Activated T-helper 2 cell treated with anti-CD3 and anti-CD28 coated beads, Interferon-gamma antibody, Interleukin-2, Interleukin-4, amounts not matched to agents 10 μg/mL and 5 μg/mL and 100 μg/mL, durations not matched to agents 14 hours and 24 hours and 36 hours (primary cell): Measurements from ENCODE around the gene CHKA. TPM values are rescaled to one million over a fixed set of nuclear protein-coding genes. Genes with fewer than 3 reads are reported as not detected.

Experiments
- DNase-seq: peaks from one replicate; pipeline ENCODE4 v3.0.0; 2021; ENCODE audit warnings: low spot score
- H3K27ac Mint-ChIP-seq: one replicate; pipeline ENCODE4 v1.8.0; 2021; ENCODE audit warnings: mixed read lengths
- H3K27me3 Mint-ChIP-seq: one replicate; pipeline ENCODE4 v1.8.0; 2021; ENCODE audit warnings: low read depth, mixed read lengths
- H3K36me3 Mint-ChIP-seq: one replicate; pipeline ENCODE4 v1.8.0; 2021; ENCODE audit warnings: low read depth, mixed read lengths
- H3K4me1 Mint-ChIP-seq: one replicate; pipeline ENCODE4 v1.8.0; 2021; ENCODE audit warnings: low read depth, mixed read lengths
- H3K4me3 Mint-ChIP-seq: one replicate; pipeline ENCODE4 v1.8.0; 2021; ENCODE audit warnings: low read depth, mild to moderate bottlenecking, moderate library complexity, mixed read lengths
- H3K9me3 Mint-ChIP-seq: one replicate; pipeline ENCODE4 v1.8.0; 2021; ENCODE audit warnings: mixed read lengths
- intact Hi-C: fragments of 100-400 bp; cut with micrococcal nuclease; formaldehyde crosslinking; loops from one replicate; pipeline ENCODE4 v1.15.1; 2023
- total RNA-seq: library from RNA; stranded (reverse); gene quantifications from 2 replicates; pipeline ENCODE4 v1.2.3, GENCODE V29; 2022

Gene CHKA
- total RNA-seq, 1 donor from 2014 or later, result 16.9 TPM

DNA sequence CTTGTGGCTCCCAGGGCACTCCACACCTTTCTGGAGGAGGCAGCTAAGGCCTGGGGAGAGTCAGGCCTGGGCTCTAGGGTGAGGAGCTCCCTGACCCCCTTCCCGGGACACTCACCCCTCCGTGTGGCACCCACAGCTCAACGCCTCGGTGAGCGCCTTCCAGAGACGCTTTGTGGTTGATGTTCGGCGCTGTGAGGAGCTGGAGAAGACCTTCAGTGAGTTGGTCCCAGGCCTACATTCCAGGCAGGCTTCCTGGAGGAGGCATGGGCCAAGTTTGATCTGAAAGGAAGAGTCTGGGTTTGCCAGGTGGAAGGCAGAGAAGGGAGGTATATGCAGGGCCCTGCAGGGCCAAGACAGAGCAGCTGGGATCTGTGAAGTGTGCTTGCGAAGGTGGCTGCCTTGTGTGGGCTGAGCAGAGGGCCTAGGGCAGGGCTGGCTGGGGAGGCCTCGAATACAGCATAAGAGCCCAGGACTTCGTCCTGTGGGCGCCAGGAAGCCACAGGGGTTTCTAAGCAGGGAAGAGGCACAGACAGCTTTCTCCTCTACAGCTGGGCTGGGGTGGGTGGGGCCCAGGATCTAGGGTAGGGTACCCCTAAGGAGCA lies 79.5 kb downstream of the CHKA start:
- Mint-ChIP-seq H3K27me3 (no peaks in the 10 kb centered on the region), H3K4me3 (peak overlapping the region; percentile 2), H3K4me1 (peaks cover 10% of the 10 kb centered on the region), H3K27ac (peak overlapping the region; percentile 29), H3K9me3 (no peaks in the 10 kb centered on the region), H3K36me3 (peaks cover 24% of the 10 kb centered on the region)
- no peak for DNase-seq
- intact Hi-C loops, result no loop called here

DNA sequence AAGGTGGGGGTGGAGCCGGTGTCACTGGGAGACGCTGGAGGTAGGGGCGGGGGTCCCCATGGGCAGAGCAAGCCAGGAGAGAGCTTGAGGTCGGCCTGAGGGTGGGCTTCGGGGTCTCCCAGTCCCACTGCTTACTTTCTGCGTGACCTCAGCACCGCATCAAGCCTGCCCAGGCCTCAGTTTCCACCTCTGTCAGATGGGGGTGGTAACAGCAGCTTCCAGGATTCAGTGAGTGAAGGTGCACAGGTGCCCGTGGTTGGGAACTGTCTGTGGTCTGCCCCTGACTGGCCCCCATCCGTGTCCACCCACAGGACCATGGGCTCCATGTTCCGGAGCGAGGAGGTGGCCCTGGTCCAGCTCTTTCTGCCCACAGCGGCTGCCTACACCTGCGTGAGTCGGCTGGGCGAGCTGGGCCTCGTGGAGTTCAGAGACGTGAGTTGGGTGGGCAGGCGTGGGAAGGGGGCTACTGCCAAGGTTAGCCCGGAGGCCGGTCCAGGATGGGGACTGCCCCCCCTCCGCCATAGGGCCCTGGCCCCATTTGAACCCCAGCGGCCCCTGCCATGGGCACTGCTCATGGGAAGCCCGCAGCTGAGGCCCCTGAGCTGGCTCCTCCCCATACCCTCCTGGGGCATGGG lies 80.1 kb downstream of the CHKA start:
- H3K27me3 Mint-ChIP-seq, result no peaks in the 10 kb centered on the region
- DNase-seq, result no peak
- peak overlapping the region; percentile 89 for H3K27ac Mint-ChIP-seq
- no peaks in the 10 kb centered on the region for H3K9me3 Mint-ChIP-seq
- intact Hi-C loops, result loop anchor here (1.0 kb wide), 1 partner anchor 11 kb away; the partner anchor contains the start of gene NDUFS8
- H3K4me1 Mint-ChIP-seq, result peaks cover 11% of the 10 kb centered on the region
- peaks cover 18% of the 10 kb centered on the region for H3K36me3 Mint-ChIP-seq
- peak overlapping the region; percentile 93 for H3K4me3 Mint-ChIP-seq

DNA sequence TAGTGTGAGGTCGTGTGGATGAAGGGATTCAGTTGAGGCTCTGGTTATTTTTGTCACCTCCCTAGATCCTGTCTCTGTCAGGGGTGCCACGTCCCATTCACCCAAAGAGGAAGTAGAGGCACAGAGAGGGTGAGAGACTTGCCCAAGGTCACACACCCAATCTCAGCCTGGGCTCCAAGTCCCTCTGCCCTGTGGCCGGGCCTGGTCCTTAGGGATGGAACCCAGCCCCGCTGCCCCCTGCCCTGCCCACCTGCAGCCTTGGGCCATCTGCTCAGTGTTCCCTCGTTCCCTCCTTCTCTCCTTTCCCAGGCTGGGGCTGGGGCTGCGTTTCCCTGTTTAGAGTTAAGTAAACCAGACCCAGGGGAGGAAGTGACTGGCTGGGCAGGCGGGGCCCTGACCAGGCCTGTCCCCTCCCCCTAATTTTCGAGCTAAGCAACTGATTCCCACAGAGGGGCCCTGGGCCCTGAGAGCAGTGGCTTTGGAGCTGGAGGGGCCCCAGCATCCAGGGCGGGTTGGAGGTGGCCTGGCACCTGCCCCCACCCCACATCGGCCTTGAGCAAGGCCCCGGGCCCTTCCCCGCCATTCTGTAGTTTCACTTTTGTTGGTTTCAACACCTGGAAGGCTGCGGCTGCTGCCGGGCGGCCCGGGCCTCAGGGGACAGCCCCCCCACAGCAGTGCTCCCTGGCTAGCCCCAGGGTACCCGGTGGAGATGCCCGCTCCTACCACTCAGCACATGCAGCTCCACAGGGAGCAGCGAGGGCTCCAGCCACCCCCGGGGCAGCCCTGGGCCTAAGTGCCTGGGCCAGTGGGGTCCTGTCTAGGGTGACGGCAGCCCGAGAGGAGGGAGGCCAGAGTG lies 80.9 kb downstream of the CHKA start:
- no peaks in the 10 kb centered on the region for H3K27me3 Mint-ChIP-seq

DNA sequence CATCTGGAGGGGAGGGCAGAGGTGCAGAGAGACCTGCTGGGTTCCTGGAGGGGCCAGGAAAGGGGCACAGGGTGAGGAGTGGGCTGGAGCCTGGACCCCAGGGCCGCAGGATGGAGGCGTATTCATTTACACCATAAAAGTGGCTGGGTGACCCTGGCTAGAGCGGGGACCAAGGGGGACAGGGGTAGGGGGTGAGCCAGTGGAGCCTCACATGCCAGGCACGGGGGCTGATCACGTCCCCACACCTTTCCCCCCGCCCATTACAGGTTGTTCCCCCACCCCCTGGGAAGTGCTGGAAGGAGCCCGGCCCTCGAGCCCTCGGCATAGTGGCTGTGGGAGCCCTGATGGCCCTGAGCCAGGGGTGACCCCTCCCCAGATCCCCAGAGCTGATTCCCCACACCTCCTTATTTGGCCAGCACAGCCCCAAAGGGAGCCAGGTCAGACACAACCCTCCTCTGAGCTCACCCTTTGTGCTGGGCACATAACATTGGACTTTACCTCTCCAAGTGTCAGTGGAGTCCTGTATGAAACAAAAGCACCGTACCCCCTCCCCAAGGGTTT lies 81.6 kb downstream of the CHKA start:
- no peak for DNase-seq
- no peaks in the 10 kb centered on the region for H3K9me3 Mint-ChIP-seq
- peak overlapping the region; percentile 89 for H3K27ac Mint-ChIP-seq
- intact Hi-C loops, result loop anchor here (1.0 to 10.0 kb wide), 2 partner anchors 9 to 175 kb away; partner anchors contain the start of genes KMT5B and NDUFS8
- H3K4me1 Mint-ChIP-seq, result peaks cover 11% of the 10 kb centered on the region
- peaks cover 11% of the 10 kb centered on the region for H3K36me3 Mint-ChIP-seq
- H3K4me3 Mint-ChIP-seq, result peak overlapping the region; percentile 93
- no peaks in the 10 kb centered on the region for H3K27me3 Mint-ChIP-seq

More for the DNA sequence above, 80.9 kb downstream of the CHKA start:
- Mint-ChIP-seq H3K36me3 (peaks cover 18% of the 10 kb centered on the region), H3K4me1 (peaks cover 11% of the 10 kb centered on the region), H3K4me3 (peak overlapping the region; percentile 93), H3K27ac (peak overlapping the region; percentile 89), H3K9me3 (no peaks in the 10 kb centered on the region)
- DNase-seq, result peak; percentile 49
- intact Hi-C loops, result loop anchor here (1.0 kb wide), 1 partner anchor 10 kb away; the partner anchor contains the start of gene NDUFS8

DNA sequence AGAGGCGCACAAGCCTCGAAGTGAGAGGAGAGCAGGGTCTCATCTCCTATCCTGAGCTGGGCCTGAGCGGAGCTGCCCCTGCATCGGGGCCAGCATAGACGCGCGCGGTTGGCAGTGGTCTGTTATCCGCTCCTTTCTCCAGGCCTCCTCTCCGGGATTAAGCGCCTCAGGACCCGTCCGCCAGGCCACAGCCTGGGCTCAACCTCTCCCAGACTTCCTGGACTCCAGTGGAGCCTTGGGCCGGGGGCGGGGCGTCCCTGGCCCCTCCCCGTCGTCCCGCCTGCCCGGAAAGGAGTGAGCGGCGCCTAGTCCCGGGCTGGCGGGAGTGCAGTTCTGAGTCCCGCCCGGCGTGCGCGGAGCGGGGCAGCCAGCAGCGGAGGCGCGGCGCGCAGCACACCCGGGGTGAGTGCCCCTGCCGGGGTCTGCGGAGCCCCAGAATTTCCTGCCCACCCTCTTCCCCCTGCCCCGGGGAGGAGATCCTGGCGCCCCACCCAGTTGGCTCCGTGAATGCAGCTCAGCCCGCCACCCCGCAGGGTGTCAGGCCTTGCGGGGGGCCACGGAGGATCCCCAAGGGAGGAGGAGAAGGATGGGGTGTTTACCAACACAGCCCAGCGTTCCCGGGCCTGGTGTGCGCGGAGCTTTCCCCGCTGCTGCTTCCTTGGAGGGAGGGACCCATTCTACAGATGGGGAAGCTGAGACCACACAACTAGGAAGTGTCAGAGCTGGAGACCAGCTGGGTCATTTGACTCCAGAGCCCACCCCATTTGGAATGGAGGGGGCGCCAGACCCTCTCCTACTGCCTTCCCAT lies 82.3 kb downstream of the CHKA start, which contains the start of gene TCIRG1:
Gene TCIRG1 (plus strand): TSS at position 308 of the 808 bp plus-strand sequence. CDS start 2,247 bp downstream, outside the sequence.
- Mint-ChIP-seq H3K9me3 (no peaks in the 10 kb centered on the region), H3K4me3 (peak within 1 kb of the TSS; percentile 93), H3K27ac (peak within 1 kb of the TSS; percentile 89), H3K27me3 (no peaks in the 10 kb centered on the region), H3K36me3 (peaks cover 11% of the 10 kb centered on the region), H3K4me1 (peaks cover 11% of the 10 kb centered on the region)
- intact Hi-C loops, result loop anchor here (10.0 kb wide), 1 partner anchor 176 kb away; the partner anchor contains the start of gene KMT5B
- DNase-seq, result peak; percentile 50

DNA sequence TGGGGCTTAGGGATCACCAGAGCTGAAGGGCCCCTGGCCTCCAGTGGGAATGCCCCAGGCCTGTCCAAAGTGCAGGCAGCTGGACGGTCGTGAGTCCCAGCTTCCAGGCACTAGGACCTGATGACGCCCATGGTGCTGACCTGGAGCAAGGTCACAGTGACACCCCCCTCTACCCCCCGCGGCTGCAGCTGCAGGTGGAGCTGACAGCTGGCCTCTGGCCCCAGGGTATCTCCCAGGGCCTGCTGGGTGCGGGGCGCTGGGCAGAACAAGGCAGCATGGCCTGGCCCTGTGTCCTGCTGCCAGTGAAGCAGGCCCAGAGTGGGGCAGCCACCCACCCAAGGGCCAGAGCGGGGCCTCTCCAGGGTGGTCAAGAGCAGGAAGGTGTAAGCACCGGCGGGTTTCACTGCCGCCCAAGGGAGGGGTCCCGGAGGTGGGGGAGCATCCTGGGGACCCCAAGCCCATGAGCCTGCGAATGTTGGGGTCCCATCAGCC lies 82.9 kb downstream of the CHKA start:
- H3K36me3 Mint-ChIP-seq, result peaks cover 11% of the 10 kb centered on the region
- H3K9me3 Mint-ChIP-seq, result no peaks in the 10 kb centered on the region
- peak overlapping the region; percentile 93 for H3K4me3 Mint-ChIP-seq
- DNase-seq, result no peak
- H3K27me3 Mint-ChIP-seq, result no peaks in the 10 kb centered on the region
- peaks cover 11% of the 10 kb centered on the region for H3K4me1 Mint-ChIP-seq
- intact Hi-C loops, result loop anchor here (10.0 kb wide), 1 partner anchor 177 kb away; the partner anchor contains the start of gene KMT5B
- H3K27ac Mint-ChIP-seq, result no peak overlapping the region

DNA sequence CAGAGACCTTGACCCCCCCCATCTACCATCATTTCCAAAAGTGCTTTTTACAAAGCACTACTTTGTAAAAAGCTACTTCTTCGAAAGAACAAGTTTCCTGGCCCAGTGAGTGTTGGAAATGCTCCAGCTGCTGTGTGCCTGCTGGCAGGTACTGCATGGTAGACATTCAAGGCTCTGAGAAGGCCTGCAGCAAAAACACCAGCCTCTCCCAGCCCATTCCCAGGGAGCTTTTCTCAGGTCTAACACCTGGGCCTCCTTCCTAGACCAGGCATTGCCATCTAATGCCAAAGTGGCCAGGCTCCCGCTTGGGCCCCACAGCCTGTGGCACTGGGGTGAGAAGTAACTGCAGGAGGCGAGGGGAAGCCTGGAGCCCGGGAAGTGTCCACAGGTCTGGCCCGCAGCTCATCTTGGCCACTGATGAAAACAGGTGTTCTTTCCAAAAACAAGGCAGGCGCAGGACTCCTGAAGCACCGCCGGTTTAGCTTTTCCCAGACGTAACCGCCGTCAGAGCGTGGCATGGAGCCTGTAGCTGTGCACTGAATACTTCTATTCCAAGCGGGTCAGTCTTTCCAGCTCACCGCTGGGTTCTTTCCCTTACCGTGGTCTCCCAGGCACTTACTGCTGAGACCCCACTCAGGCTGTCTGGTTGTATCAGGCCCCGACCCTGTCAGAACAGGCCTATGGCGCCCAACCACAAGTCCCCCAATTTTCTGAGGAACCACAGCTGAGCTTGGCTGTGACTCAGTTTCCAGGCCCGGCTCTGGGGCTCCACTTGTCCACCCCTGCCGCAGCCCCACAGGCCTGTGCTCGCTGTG lies 83.6 kb downstream of the CHKA start:
- H3K36me3 Mint-ChIP-seq, result peaks cover 11% of the 10 kb centered on the region
- DNase-seq, result no peak
- H3K4me1 Mint-ChIP-seq, result peaks cover 11% of the 10 kb centered on the region
- H3K9me3 Mint-ChIP-seq, result no peaks in the 10 kb centered on the region
- H3K4me3 Mint-ChIP-seq, result peak overlapping the region; percentile 52
- no peaks in the 10 kb centered on the region for H3K27me3 Mint-ChIP-seq
- peak overlapping the region; percentile 89 for H3K27ac Mint-ChIP-seq
- intact Hi-C loops, result loop anchor here (10.0 kb wide), 1 partner anchor 177 kb away; the partner anchor contains the start of gene KMT5B

DNA sequence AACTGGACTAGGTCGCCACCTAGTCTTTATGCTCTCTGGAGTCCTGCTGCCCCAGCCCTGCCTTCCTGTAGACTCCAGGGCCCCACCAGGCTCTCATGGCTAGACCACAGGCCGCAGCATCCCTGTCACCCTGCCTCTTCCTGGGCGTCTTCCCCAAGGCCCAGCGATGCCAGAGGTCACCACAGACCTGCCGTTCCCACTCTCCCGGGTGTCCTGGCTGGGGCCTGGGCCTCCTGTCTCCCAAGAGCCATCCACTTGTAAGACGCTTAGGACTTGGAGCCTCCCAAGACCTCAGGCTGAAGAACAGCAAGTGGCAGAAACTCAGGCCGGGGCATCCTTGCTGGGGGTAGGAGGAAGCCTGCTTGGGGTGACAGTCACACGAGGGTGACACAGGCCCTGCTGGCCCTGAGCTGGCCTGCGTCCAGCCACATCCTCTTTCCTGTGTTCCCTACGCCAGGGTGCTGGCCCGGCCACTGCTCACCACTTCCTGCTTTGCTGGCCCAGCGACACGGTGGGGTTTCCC lies 84.4 kb downstream of the CHKA start:
- Mint-ChIP-seq H3K27ac (peak overlapping the region; percentile 89), H3K4me3 (no peak overlapping the region), H3K27me3 (no peaks in the 10 kb centered on the region), H3K4me1 (peaks cover 12% of the 10 kb centered on the region), H3K36me3 (peaks cover 12% of the 10 kb centered on the region), H3K9me3 (no peaks in the 10 kb centered on the region)
- no peak for DNase-seq
- intact Hi-C loops, result loop anchor here (10.0 kb wide), 1 partner anchor 178 kb away; the partner anchor contains the start of gene KMT5B

DNA sequence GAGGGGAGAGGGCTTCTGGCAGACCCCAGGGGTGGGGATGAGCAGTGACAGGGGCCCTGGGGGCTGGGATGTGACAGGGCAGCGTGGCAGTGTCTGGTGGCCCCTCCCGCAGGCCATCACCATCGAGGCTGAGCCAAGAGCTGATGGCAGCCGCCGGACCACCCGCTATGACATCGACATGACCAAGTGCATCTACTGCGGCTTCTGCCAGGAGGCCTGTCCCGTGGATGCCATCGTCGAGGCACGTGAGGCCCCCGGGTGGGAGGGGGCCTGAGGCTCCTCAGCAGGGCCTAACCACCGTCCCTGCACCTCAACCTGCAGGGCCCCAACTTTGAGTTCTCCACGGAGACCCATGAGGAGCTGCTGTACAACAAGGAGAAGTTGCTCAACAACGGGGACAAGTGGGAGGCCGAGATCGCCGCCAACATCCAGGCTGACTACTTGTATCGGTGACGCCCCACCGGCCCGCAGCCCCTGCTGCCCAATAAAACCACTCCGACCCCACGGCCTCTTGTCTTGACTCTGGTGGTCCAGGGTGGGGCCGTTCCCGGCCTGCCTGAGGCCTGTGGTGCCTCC lies 85.0 kb downstream of the CHKA start:
- Mint-ChIP-seq H3K27ac (peak overlapping the region; percentile 89), H3K4me1 (peaks cover 15% of the 10 kb centered on the region), H3K36me3 (peaks cover 12% of the 10 kb centered on the region), H3K9me3 (no peaks in the 10 kb centered on the region), H3K4me3 (no peak overlapping the region), H3K27me3 (no peaks in the 10 kb centered on the region)
- DNase-seq, result no peak
- intact Hi-C loops, result loop anchor here (10.0 kb wide), 1 partner anchor 179 kb away; the partner anchor contains the start of gene KMT5B

DNA sequence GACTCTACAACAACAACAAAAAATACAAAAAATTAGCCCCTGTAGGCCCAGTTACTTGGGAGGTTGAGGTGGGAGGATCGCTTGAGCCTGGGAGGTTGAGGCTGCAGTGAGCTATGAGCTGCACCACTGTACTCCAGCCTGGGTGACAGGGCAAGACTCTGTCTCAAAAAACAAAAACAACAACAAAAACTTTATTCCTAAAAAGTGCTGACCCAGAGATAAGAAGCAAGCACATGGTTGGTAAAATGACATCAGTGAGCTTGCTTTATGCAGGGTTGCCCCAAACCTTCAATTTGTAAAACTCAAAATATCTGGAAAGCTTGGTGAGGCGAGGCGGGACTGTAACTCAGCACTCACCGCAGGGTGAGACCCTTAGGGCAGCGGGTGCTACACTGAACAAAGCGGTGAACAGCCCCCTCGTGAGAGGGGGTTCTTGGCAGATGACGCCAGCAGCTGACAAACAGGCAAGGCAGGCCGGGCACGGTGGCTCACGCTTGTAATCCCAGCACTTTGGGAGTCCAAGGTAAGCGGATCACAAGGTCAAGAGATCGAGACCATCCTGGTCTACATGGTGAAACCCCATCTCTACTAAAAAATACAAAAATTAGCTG lies 85.8 kb downstream of the CHKA start:
- DNase-seq, result no peak
- intact Hi-C loops, result loop anchor here (10.0 kb wide), 1 partner anchor 179 kb away; the partner anchor contains the start of gene KMT5B
- Mint-ChIP-seq H3K9me3 (no peaks in the 10 kb centered on the region), H3K4me1 (peaks cover 15% of the 10 kb centered on the region), H3K27ac (no peak overlapping the region), H3K4me3 (no peak overlapping the region), H3K36me3 (peaks cover 12% of the 10 kb centered on the region), H3K27me3 (no peaks in the 10 kb centered on the region)
